Measurements from ENCODE around the gene CCDC186. TPM values are rescaled to one million over a fixed set of nuclear protein-coding genes. Genes with fewer than 3 reads are reported as not detected.

The CCDC186 gene
- total and polyA plus RNA-seq, 2 of the 13 experiments (the other 11 are each of a cell fraction or from before 2014, with no cell fraction given), result 4.2 to 11.8 TPM

DNA sequence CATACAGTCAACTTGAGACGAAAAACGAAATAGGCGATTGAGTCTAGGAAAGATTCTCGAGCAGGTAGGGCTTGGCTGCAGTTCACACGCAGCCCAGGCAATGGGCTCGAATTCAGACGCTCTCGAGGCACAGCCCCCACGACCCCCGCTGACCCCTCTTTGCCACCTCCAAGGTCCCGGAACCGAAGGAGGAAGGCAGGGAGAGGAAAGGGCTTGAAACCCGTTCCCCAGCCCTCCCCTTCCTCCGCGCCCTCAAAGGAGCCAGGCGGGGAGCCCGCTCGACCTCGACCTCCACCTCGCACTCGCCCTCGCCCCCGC is 441 bp downstream of the CCDC186 start (continued):
- TF ChIP-seq EZH2 (conservative IDR thresholded peaks at IDR 0.05; ENCODE audit: low read depth, low read length), result no peak
- no peak for TF ChIP-seq FOXO1 (CRISPR knock-in tag; IDR thresholded peaks at IDR 0.05)
- TF ChIP-seq ZNF605 (CRISPR knock-in tag; IDR thresholded peaks at IDR 0.05), result no peak
- no peak for TF ChIP-seq NFE2L2 (IDR thresholded peaks at IDR 0.05; ENCODE audit: low read length)
- TF ChIP-seq, protein P1, sequence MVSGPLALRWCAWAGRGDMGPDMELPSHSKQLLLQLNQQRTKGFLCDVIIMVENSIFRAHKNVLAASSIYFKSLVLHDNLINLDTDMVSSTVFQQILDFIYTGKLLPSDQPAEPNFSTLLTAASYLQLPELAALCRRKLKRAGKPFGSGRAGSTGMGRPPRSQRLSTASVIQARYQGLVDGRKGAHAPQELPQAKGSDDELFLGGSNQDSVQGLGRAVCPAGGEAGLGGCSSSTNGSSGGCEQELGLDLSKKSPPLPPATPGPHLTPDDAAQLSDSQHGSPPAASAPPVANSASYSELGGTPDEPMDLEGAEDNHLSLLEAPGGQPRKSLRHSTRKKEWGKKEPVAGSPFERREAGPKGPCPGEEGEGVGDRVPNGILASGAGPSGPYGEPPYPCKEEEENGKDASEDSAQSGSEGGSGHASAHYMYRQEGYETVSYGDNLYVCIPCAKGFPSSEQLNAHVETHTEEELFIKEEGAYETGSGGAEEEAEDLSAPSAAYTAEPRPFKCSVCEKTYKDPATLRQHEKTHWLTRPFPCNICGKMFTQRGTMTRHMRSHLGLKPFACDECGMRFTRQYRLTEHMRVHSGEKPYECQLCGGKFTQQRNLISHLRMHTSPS (CRISPR knock-in tag; IDR thresholded peaks at IDR 0.05; ENCODE audit: low read depth), result 0 out of 2 replicates have a peak, but pooled peaks have one; percentile 35
- TF ChIP-seq, protein P2, sequence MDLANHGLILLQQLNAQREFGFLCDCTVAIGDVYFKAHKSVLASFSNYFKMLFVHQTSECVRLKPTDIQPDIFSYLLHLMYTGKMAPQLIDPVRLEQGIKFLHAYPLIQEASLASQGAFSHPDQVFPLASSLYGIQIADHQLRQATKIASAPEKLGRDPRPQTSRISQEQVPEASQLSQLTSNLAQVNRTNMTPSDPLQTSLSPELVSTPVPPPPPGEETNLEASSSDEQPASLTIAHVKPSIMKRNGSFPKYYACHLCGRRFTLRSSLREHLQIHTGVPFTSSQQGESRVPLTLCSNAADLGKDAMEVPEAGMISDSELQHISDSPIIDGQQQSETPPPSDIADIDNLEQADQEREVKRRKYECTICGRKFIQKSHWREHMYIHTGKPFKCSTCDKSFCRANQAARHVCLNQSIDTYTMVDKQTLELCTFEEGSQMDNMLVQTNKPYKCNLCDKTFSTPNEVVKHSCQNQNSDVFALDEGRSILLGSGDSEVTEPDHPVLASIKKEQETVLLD (CRISPR knock-in tag; IDR thresholded peaks at IDR 0.05; ENCODE audit: low read depth), result no peak
- peak; percentile 0; the same call in 1 of the 2 replicates for TF ChIP-seq ZNF232 (CRISPR knock-in tag; IDR thresholded peaks at IDR 0.05; ENCODE audit: borderline replicate concordance)
- no peak for TF ChIP-seq KLF6 (CRISPR knock-in tag; IDR thresholded peaks at IDR 0.05)
- no peak for TF ChIP-seq ZNF30 (CRISPR knock-in tag; IDR thresholded peaks at IDR 0.05)
- TF ChIP-seq ZNF274 (CRISPR knock-in tag; IDR thresholded peaks at IDR 0.05), result peak; percentile 81; the same call in 1 of the 2 replicates
- no peak for TF ChIP-seq CBX5 (CRISPR knock-in tag; IDR thresholded peaks at IDR 0.05; ENCODE audit: borderline replicate concordance)
- TF ChIP-seq PHF20 (CRISPR knock-in tag; IDR thresholded peaks at IDR 0.05), result no peak
- TF ChIP-seq JUND (CRISPR knock-in tag; IDR thresholded peaks at IDR 0.05), result no peak
- no peak for TF ChIP-seq TCF7L2 (IDR thresholded peaks at IDR 0.05; ENCODE audit: low read depth, low read length)
- TF ChIP-seq ARID2 (CRISPR knock-in tag; IDR thresholded peaks at IDR 0.05; ENCODE audit: borderline replicate concordance), result no peak
- TF ChIP-seq, protein P3, sequence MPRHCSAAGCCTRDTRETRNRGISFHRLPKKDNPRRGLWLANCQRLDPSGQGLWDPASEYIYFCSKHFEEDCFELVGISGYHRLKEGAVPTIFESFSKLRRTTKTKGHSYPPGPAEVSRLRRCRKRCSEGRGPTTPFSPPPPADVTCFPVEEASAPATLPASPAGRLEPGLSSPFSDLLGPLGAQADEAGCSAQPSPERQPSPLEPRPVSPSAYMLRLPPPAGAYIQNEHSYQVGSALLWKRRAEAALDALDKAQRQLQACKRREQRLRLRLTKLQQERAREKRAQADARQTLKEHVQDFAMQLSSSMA (CRISPR knock-in tag; IDR thresholded peaks at IDR 0.05), result no peak
- TF ChIP-seq ZNF777 (CRISPR knock-in tag; IDR thresholded peaks at IDR 0.05), result no peak
- TF ChIP-seq, protein P4, sequence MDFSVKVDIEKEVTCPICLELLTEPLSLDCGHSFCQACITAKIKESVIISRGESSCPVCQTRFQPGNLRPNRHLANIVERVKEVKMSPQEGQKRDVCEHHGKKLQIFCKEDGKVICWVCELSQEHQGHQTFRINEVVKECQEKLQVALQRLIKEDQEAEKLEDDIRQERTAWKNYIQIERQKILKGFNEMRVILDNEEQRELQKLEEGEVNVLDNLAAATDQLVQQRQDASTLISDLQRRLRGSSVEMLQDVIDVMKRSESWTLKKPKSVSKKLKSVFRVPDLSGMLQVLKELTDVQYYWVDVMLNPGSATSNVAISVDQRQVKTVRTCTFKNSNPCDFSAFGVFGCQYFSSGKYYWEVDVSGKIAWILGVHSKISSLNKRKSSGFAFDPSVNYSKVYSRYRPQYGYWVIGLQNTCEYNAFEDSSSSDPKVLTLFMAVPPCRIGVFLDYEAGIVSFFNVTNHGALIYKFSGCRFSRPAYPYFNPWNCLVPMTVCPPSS (IDR thresholded peaks at IDR 0.05), result no peak
- TF ChIP-seq, protein P5, sequence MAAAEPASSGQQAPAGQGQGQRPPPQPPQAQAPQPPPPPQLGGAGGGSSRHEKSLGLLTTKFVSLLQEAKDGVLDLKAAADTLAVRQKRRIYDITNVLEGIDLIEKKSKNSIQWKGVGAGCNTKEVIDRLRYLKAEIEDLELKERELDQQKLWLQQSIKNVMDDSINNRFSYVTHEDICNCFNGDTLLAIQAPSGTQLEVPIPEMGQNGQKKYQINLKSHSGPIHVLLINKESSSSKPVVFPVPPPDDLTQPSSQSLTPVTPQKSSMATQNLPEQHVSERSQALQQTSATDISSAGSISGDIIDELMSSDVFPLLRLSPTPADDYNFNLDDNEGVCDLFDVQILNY (CRISPR knock-in tag; conservative IDR thresholded peaks at IDR 0.05), result no peak
- no peak for TF ChIP-seq ZNF614 (CRISPR knock-in tag; IDR thresholded peaks at IDR 0.05; ENCODE audit: borderline replicate concordance)
- TF ChIP-seq ZNF549 (CRISPR knock-in tag; IDR thresholded peaks at IDR 0.05), result no peak
- 0 out of 2 replicates have a peak, but pooled peaks have one; percentile 75 for TF ChIP-seq ZNF136 (CRISPR knock-in tag; IDR thresholded peaks at IDR 0.05; ENCODE audit: low read depth)
- TF ChIP-seq ZNF552 (CRISPR knock-in tag; IDR thresholded peaks at IDR 0.05; ENCODE audit: borderline replicate concordance), result no peak
- TF ChIP-seq, protein P6, sequence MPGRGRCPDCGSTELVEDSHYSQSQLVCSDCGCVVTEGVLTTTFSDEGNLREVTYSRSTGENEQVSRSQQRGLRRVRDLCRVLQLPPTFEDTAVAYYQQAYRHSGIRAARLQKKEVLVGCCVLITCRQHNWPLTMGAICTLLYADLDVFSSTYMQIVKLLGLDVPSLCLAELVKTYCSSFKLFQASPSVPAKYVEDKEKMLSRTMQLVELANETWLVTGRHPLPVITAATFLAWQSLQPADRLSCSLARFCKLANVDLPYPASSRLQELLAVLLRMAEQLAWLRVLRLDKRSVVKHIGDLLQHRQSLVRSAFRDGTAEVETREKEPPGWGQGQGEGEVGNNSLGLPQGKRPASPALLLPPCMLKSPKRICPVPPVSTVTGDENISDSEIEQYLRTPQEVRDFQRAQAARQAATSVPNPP (CRISPR knock-in tag; IDR thresholded peaks at IDR 0.05), result no peak
- TF ChIP-seq ZNF329 (CRISPR knock-in tag; IDR thresholded peaks at IDR 0.05; ENCODE audit: low read depth), result 0 out of 2 replicates have a peak, but pooled peaks have one; percentile 49
- no peak for TF ChIP-seq MED13 (CRISPR knock-in tag; IDR thresholded peaks at IDR 0.05)

Data from HepG2 (cell line).